Upper lobe of left lung (tissue), 6 donors: Measurements from ENCODE around the gene KRTAP5-2. TPM values are rescaled to one million over a fixed set of nuclear protein-coding genes. Genes with fewer than 3 reads are reported as not detected.
A peak's percentile ranks its signal among the peaks of the same experiment; 100 is the strongest.
"Not testable (repeated sequence)": the region's sequence is repeated elsewhere in the genome, so short reads cannot be mapped to it uniquely, and the experiment has no call there.

Experiments used
- ATAC-seq, 2 donors: fragments of 200-7000 bp; cut with Tn5 transposase; one replicate each; pipeline ENCODE4 v1.9.1; 2022; ENCODE audit warnings: mild to moderate bottlenecking in 2 of 2, moderate library complexity in 2 of 2; ENCODE audit not compliant: low FRiP score in 2 of 2
- DNase-seq, 2 donors: peaks; one replicate each; pipeline ENCODE4 v3.0.0-alpha.2; 2019 to 2020
- H3K27ac ChIP-seq, 4 donors: fragments of 200-600 bp; sonication (generic); one replicate each; pipeline ENCODE4 v1.5.1; 2016 to 2019
- H3K27me3 ChIP-seq, 4 donors: fragments of 200-600 bp; sonication (generic); one replicate each; pipeline ENCODE4 v1.5.1; 2017 to 2019
- H3K36me3 ChIP-seq, 4 donors: fragments of 200-600 bp; sonication (generic); one replicate each; pipeline ENCODE4 v1.5.1; 2016 to 2019
- H3K4me1 ChIP-seq, 4 donors: fragments of 200-600 bp; sonication (generic); one replicate each; pipeline ENCODE4 v1.5.1; 2018 to 2019
- H3K4me3 ChIP-seq, 4 donors: fragments of 200-600 bp; sonication (generic); one replicate each; pipeline ENCODE4 v1.5.1; 2017 to 2019; ENCODE audit warnings: mild to moderate bottlenecking in 2 of 4, moderate library complexity in 1 of 4
- H3K9me3 ChIP-seq, 4 donors: fragments of 200-600 bp; sonication (generic); one replicate each; pipeline ENCODE4 v1.5.1; 2018 to 2019
- CTCF ChIP-seq, 6 experiments: fragments of 450-650 bp in 4 of 6; fragments of 200-600 bp in 2 of 6; sonication (generic) in 2 of 6; IDR thresholded peaks; one replicate each; pipeline ENCODE4 v1.5.1; 2016 to 2019; ENCODE audit warnings: antibody characterized with exemption in 6 of 6
- EP300 ChIP-seq, 4 donors: sonication (generic); formaldehyde crosslinking; IDR thresholded peaks; one replicate each; pipeline ENCODE4 v1.5.1; 2017; ENCODE audit warnings: antibody characterized with exemption in 4 of 4, control low read depth in 2 of 4
- POLR2A ChIP-seq, 4 donors: fragments of 450-650 bp; IDR thresholded peaks; one replicate each; pipeline ENCODE4 v1.5.1; 2016 to 2017; ENCODE audit warnings: antibody characterized with exemption in 4 of 4, mild to moderate bottlenecking in 2 of 4
- POLR2AphosphoS5 ChIP-seq, 2 donors: sonication (generic); formaldehyde crosslinking; IDR thresholded peaks; one replicate each; pipeline ENCODE4 v1.5.1; 2017; ENCODE audit warnings: antibody characterized with exemption in 2 of 2
- WGBS, 2 donors: methylation state at CpG; one replicate each; pipeline ENCODE4 v1.1.5; 2017 to 2018; 5-methylcytosine and 5-hydroxymethylcytosine counted together
- total RNA-seq, 6 donors: library from RNA; depleted of rRNA in 4 of 6; stranded (reverse); fragments of >200 nt in 4 of 6; gene quantifications; one replicate each; pipeline versions ENCODE4 v1.1.0 to v1.2.1, GENCODE V29; 2016 to 2021
- donor health status: DM: no; HTN: no; CAD: no; lungs with moderate emphysema.
- donor health status: DM: no; HTN: yes; CAD: no; lungs with severe emphysema.

Gene KRTAP5-2
- total RNA-seq, 6 donors from 2014 or later, result not detected

DNA sequence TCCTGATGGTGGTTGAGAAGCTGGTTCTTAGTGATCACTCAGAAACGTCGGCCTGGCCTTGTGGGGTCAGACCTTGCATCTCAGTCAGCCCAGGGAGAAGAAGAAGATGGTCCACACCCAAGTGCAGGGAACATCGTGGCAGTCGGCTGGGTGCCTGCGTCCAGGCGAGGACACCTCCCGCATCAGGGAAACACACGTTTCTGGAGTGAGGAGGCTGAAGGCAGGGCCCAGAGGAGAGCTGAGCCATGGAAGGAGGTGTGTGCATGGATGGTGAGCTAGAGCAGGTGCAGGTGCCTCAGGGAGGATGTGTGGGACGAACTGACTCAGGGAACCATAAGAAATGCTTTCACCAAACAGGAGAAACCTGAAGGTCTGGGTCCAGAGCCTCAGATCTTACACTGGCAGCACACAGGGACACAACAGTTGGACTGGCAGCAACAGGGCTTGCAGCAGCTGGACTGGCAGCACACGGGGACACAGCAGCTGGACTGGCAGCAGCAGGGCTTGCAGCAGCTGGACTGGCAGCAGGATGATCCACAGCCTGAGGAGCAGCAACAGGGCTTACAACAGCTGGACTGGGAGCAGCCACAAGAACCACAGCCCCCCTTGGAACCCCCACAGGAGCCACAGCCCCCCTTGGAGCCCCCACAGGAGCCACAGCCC is 632 bp downstream of the KRTAP5-2 start:
- Histone ChIP-seq H3K4me1 (no peaks in the 10 kb centered on the region), H3K27me3 (no peaks in the 10 kb centered on the region), H3K27ac (no peak overlapping the region), H3K9me3 (no peaks in the 10 kb centered on the region), H3K4me3 (no peak overlapping the region), H3K36me3 (no peaks in the 10 kb centered on the region)
- no peak for TF ChIP-seq CTCF (IDR thresholded peaks at IDR 0.05)
- no peak for TF ChIP-seq POLR2A (IDR thresholded peaks at IDR 0.05)
- no peak for TF ChIP-seq POLR2AphosphoS5 (IDR thresholded peaks at IDR 0.05)
- TF ChIP-seq EP300 (IDR thresholded peaks at IDR 0.05), result no peak
- WGBS, 2 donors, result 85 to 88% methylated on average over 9 to 10 of the region's 10 CpGs
- DNase-seq (no peak), ATAC-seq (no peak)

- not testable (repeated sequence) for H3K4me3 ChIP-seq, DNase-seq, H3K36me3 ChIP-seq, H3K9me3 ChIP-seq, H3K27ac ChIP-seq, H3K4me1 ChIP-seq, H3K27me3 ChIP-seq
- peak in 1 of 2 donors; percentile 40 for ATAC-seq
- 64 to 68% methylated on average over 10 to 15 of the region's 19 CpGs for WGBS, 2 donors
Measured at GRCh38 chr11:1596576-1597121, 1.4 kb downstream of the KRTAP5-2 start.

- not testable (repeated sequence) for ATAC-seq
Measured at GRCh38 chr11:1595994-1596575, 2.0 kb downstream of the KRTAP5-2 start.

GRCh38 chr11:1592628-1593027 is 5.5 kb downstream of the KRTAP5-2 start:
- no peak for ATAC-seq
- Histone ChIP-seq H3K27me3 (no peaks in the 10 kb centered on the region), H3K36me3 (no peaks in the 10 kb centered on the region), H3K4me3 (no peak overlapping the region), H3K4me1 (peaks cover 3 to 12% (median 9%) of the 10 kb centered on the region in 4 donors), H3K27ac (no peak overlapping the region), H3K9me3 (no peaks in the 10 kb centered on the region)
- 83 to 88% methylated on average over 9 of the region's 9 CpGs for WGBS, 2 donors
- DNase-seq, result no peak
- TF ChIP-seq POLR2A (IDR thresholded peaks at IDR 0.05) (no peak), POLR2AphosphoS5 (IDR thresholded peaks at IDR 0.05) (no peak), CTCF (IDR thresholded peaks at IDR 0.05) (no peak), EP300 (IDR thresholded peaks at IDR 0.05) (no peak)

More at GRCh38 chr11:1595994-1596575, 2.0 kb downstream of the KRTAP5-2 start:
- H3K4me1 ChIP-seq, H3K27me3 ChIP-seq, H3K36me3 ChIP-seq, DNase-seq, H3K9me3 ChIP-seq, H3K4me3 ChIP-seq, H3K27ac ChIP-seq: not testable (repeated sequence)
- 55 to 57% methylated on average over 11 of the region's 11 CpGs for WGBS, 2 donors

DNA sequence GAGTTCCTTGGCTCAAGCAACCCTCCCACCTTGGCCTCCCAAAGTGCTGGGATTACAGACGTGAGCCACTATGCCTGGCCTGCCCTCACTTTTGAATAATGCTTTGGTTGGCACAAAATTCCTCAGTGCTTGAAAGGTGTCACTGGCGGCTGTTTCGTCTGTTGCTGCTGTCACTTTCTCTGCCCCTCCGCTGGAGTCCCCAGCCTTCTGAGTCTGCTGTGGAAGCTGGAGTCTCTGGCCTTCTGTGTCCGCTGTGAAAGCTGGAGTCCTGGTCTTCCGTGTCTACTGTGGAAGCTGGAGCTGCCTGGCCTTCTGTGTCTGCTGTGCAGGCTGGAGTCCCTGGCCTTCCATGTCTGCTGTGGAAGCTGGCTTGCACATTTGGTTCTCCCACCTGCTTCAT is 8.1 kb downstream of the KRTAP5-2 start:
- Histone ChIP-seq H3K4me1 (peaks cover 3 to 12% (median 9%) of the 10 kb centered on the region in 4 donors), H3K36me3 (no peaks in the 10 kb centered on the region), H3K27ac (peak overlapping the region in 1 of 4 donors; percentile 64), H3K9me3 (no peaks in the 10 kb centered on the region), H3K4me3 (no peak overlapping the region), H3K27me3 (no peaks in the 10 kb centered on the region)
- ATAC-seq (no peak), DNase-seq (no peak)
- WGBS, 2 donors, result 88 to 98% methylated on average over 4 to 6 of the region's 6 CpGs
- TF ChIP-seq POLR2AphosphoS5 (IDR thresholded peaks at IDR 0.05) (no peak), EP300 (IDR thresholded peaks at IDR 0.05) (no peak), POLR2A (IDR thresholded peaks at IDR 0.05) (no peak), CTCF (IDR thresholded peaks at IDR 0.05) (no peak)
